Right lobe of liver (tissue), 4 donors: ENCODE measurements around the gene CLEC19A.

Source experiments
- CTCF ChIP-seq, 4 donors: fragments of 200-600 bp in 3 of 4; fragments of 450-650 bp in 1 of 4; IDR thresholded peaks; one replicate each; pipeline versions ENCODE4 v1.5.1 to v1.8.0; 2016 to 2022; ENCODE audit warnings: antibody characterized with exemption in 4 of 4, mild to moderate bottlenecking in 2 of 4
- POLR2A ChIP-seq: fragments of 450-650 bp; IDR thresholded peaks from one replicate; pipeline ENCODE4 v1.6.1; 2017; ENCODE audit warnings: antibody characterized with exemption, mild to moderate bottlenecking
- donor health status: DM: no; HTN: no; CAD: no.
- donor health status: DM: no; HTN: no; CAD: no.
- donor health status: DM: no; HTN: yes; CAD: no.

GRCh38 chr16:19315889-19316433 lies 30.4 kb downstream of the CLEC19A start:
- TF ChIP-seq CTCF (IDR thresholded peaks at IDR 0.05) (no peak), POLR2A (no peak)
